Activated naive CD4-positive, alpha-beta T cell treated with anti-CD3 and anti-CD28 coated beads for 36 hours (primary cell): ENCODE measurements around the gene TSC22D1. TPM values are rescaled to one million over a fixed set of nuclear protein-coding genes. Genes with fewer than 3 reads are reported as not detected.
"Not testable (repeated sequence)": the region's sequence is repeated elsewhere in the genome, so short reads cannot be mapped to it uniquely, and the experiment has no call there.

Source experiments
- CTCF ChIA-PET: fragments of 350-600 bp; sonication (Branson Sonifier 250); formaldehyde crosslinking; loops from one replicate; lab custom pipeline; 2021; ENCODE audit warnings: antibody characterized with exemption; lab: Charles Lee
- DNase-seq: peaks from one replicate; pipeline ENCODE4 v3.0.0-alpha.2; 2020
- H3K27ac Mint-ChIP-seq: one replicate; pipeline ENCODE4 v1.8.0; 2021; ENCODE audit warnings: mild to moderate bottlenecking, mixed read lengths
- H3K27me3 Mint-ChIP-seq: one replicate; pipeline ENCODE4 v1.8.0; 2021; ENCODE audit warnings: low read depth, mixed read lengths
- H3K36me3 Mint-ChIP-seq: one replicate; pipeline ENCODE4 v1.8.0; 2021; ENCODE audit warnings: low read depth, mixed read lengths
- H3K4me1 Mint-ChIP-seq: one replicate; pipeline ENCODE4 v1.8.0; 2021; ENCODE audit warnings: low read depth, mixed read lengths
- H3K4me3 Mint-ChIP-seq: one replicate; pipeline ENCODE4 v1.8.0; 2021; ENCODE audit warnings: mild to moderate bottlenecking, moderate library complexity, mixed read lengths
- H3K9me3 Mint-ChIP-seq: one replicate; pipeline ENCODE4 v1.8.0; 2021; ENCODE audit warnings: mixed read lengths
- intact Hi-C: fragments of 100-400 bp; cut with micrococcal nuclease; formaldehyde crosslinking; loops from one replicate; pipeline ENCODE4 v1.15.1; 2023
- total RNA-seq, 2 experiments: library from RNA; stranded (reverse); gene quantifications; one replicate each; pipeline ENCODE4 v1.2.3, GENCODE V29; 2021

Gene TSC22D1
- total RNA-seq = 1 to 10 TPM; 8.8 to 9.7 TPM

GRCh38 chr13:44575741-44576350 is at the start of gene TSC22D1:
Gene TSC22D1 (minus strand): TSS chr13:44576330. CDS start chr13:44576074, 256 bp downstream.
- Mint-ChIP-seq H3K36me3 (peaks cover 2% of the 10 kb centered on the region), H3K27ac (peak within 1 kb of the TSS; percentile 88), H3K4me1 (peaks cover 41% of the 10 kb centered on the region), H3K27me3 (peaks cover 2% of the 10 kb centered on the region), H3K9me3 (no peaks in the 10 kb centered on the region), H3K4me3 (peak within 1 kb of the TSS; percentile 95)
- CTCF ChIA-PET = interaction anchor here (1.2 kb wide), 1 partner anchor 92 kb away, joined by 3 read pairs; no protein-coding TSS in a partner anchor
- intact Hi-C loops = loop anchor here (2.0 to 5.0 kb wide), 12 partner anchors 53 to 1583 kb away; partner anchors contain the start of genes COG3, EPSTI1, GTF2F2 and SLC25A30
- peak; percentile 62 for DNase-seq

GRCh38 chr13:44622708-44623107 is 46.6 kb upstream of the TSC22D1 start:
- Mint-ChIP-seq H3K4me3 (no peak overlapping the region), H3K4me1 (no peaks in the 10 kb centered on the region), H3K27me3 (peaks cover 8% of the 10 kb centered on the region), H3K27ac (no peak overlapping the region), H3K36me3 (no peaks in the 10 kb centered on the region), H3K9me3 (no peaks in the 10 kb centered on the region)
- CTCF ChIA-PET = interaction anchor here (1.2 kb wide), 1 partner anchor 24 kb away, joined by 3 read pairs; no protein-coding TSS in a partner anchor
- no peak for DNase-seq
- intact Hi-C loops = no loop called here

GRCh38 chr13:44622261-44622660 is 46.1 kb upstream of the TSC22D1 start:
- Mint-ChIP-seq H3K27me3 (peaks cover 7% of the 10 kb centered on the region), H3K36me3 (no peaks in the 10 kb centered on the region), H3K4me1 (no peaks in the 10 kb centered on the region), H3K4me3 (no peak overlapping the region), H3K9me3 (no peaks in the 10 kb centered on the region), H3K27ac (no peak overlapping the region)
- intact Hi-C loops = no loop called here
- CTCF ChIA-PET = interaction anchor here (1.2 kb wide), 1 partner anchor 25 kb away, joined by 3 read pairs; no protein-coding TSS in a partner anchor
- no peak for DNase-seq

- intact Hi-C loops = no loop called here
- Mint-ChIP-seq H3K27me3 (peaks cover 5% of the 10 kb centered on the region), H3K9me3 (no peaks in the 10 kb centered on the region), H3K4me3 (no peak overlapping the region), H3K27ac (no peak overlapping the region), H3K36me3 (no peaks in the 10 kb centered on the region), H3K4me1 (no peaks in the 10 kb centered on the region)
- DNase-seq = no peak
- CTCF ChIA-PET = no interaction called here
These were observed 43.9 kb upstream of the TSC22D1 start for GRCh38 chr13:44620057-44620456.

- intact Hi-C loops = no loop called here
- no peak overlapping the region for H3K27ac Mint-ChIP-seq
- H3K9me3 Mint-ChIP-seq = no peaks in the 10 kb centered on the region
- H3K27me3 Mint-ChIP-seq = peaks cover 5% of the 10 kb centered on the region
- CTCF ChIA-PET = no interaction called here
- no peaks in the 10 kb centered on the region for H3K36me3 Mint-ChIP-seq
- no peak overlapping the region for H3K4me3 Mint-ChIP-seq
- no peak for DNase-seq
- no peaks in the 10 kb centered on the region for H3K4me1 Mint-ChIP-seq
These were observed 43.5 kb upstream of the TSC22D1 start for GRCh38 chr13:44619651-44620050.

GRCh38 chr13:44618326-44618725 is 42.2 kb upstream of the TSC22D1 start:
- Mint-ChIP-seq H3K27me3 (peaks cover 5% of the 10 kb centered on the region), H3K4me3 (no peak overlapping the region), H3K27ac (no peak overlapping the region), H3K36me3 (no peaks in the 10 kb centered on the region), H3K4me1 (no peaks in the 10 kb centered on the region), H3K9me3 (no peaks in the 10 kb centered on the region)
- intact Hi-C loops = no loop called here
- DNase-seq = no peak
- CTCF ChIA-PET = no interaction called here

GRCh38 chr13:44617648-44618047 is 41.5 kb upstream of the TSC22D1 start:
- no peaks in the 10 kb centered on the region for H3K4me1 Mint-ChIP-seq
- DNase-seq = no peak
- H3K9me3 Mint-ChIP-seq = no peaks in the 10 kb centered on the region

GRCh38 chr13:44609137-44609536 is 33.0 kb upstream of the TSC22D1 start:
- H3K4me1 Mint-ChIP-seq = no peaks in the 10 kb centered on the region
- H3K27me3 Mint-ChIP-seq = no peaks in the 10 kb centered on the region
- intact Hi-C loops = no loop called here
- DNase-seq = no peak
- peaks cover 2% of the 10 kb centered on the region for H3K9me3 Mint-ChIP-seq
- no peak overlapping the region for H3K27ac Mint-ChIP-seq
- H3K36me3 Mint-ChIP-seq = peaks cover 2% of the 10 kb centered on the region
- CTCF ChIA-PET = no interaction called here
- no peak overlapping the region for H3K4me3 Mint-ChIP-seq

More at GRCh38 chr13:44617648-44618047, 41.5 kb upstream of the TSC22D1 start:
- H3K27ac Mint-ChIP-seq = no peak overlapping the region
- CTCF ChIA-PET = no interaction called here
- no peak overlapping the region for H3K4me3 Mint-ChIP-seq
- peaks cover 5% of the 10 kb centered on the region for H3K27me3 Mint-ChIP-seq
- intact Hi-C loops = no loop called here
- H3K36me3 Mint-ChIP-seq = no peaks in the 10 kb centered on the region

GRCh38 chr13:44605721-44606120 is 29.6 kb upstream of the TSC22D1 start:
- Mint-ChIP-seq H3K36me3 (peaks cover 1% of the 10 kb centered on the region), H3K9me3 (peaks cover 2% of the 10 kb centered on the region), H3K27me3 (no peaks in the 10 kb centered on the region), H3K4me1 (no peaks in the 10 kb centered on the region), H3K4me3 (no peak overlapping the region), H3K27ac (no peak overlapping the region)
- CTCF ChIA-PET = no interaction called here
- intact Hi-C loops = no loop called here
- DNase-seq = no peak

- Mint-ChIP-seq H3K4me3 (no peak overlapping the region), H3K27me3 (no peaks in the 10 kb centered on the region), H3K4me1 (no peaks in the 10 kb centered on the region), H3K9me3 (no peaks in the 10 kb centered on the region), H3K27ac (no peak overlapping the region), H3K36me3 (no peaks in the 10 kb centered on the region)
- CTCF ChIA-PET = no interaction called here
- intact Hi-C loops = no loop called here
- no peak for DNase-seq
These were observed 29.1 kb upstream of the TSC22D1 start for GRCh38 chr13:44605275-44605674.

GRCh38 chr13:44601586-44601985 is 25.5 kb upstream of the TSC22D1 start:
- DNase-seq = no peak
- Mint-ChIP-seq H3K36me3 (no peaks in the 10 kb centered on the region), H3K4me3 (no peak overlapping the region), H3K9me3 (no peaks in the 10 kb centered on the region), H3K27ac (no peak overlapping the region), H3K27me3 (no peaks in the 10 kb centered on the region), H3K4me1 (no peaks in the 10 kb centered on the region)
- CTCF ChIA-PET = no interaction called here
- intact Hi-C loops = no loop called here

GRCh38 chr13:44593861-44594592 is 17.9 kb upstream of the TSC22D1 start:
- intact Hi-C loops, H3K27ac Mint-ChIP-seq, H3K9me3 Mint-ChIP-seq, H3K4me1 Mint-ChIP-seq, H3K4me3 Mint-ChIP-seq, DNase-seq, CTCF ChIA-PET, H3K36me3 Mint-ChIP-seq: not testable (repeated sequence)
- peaks cover 15% of the 10 kb centered on the region for H3K27me3 Mint-ChIP-seq
